ENCODE results near the gene MLN. TPM values are rescaled to one million over a fixed set of nuclear protein-coding genes. Genes with fewer than 3 reads are reported as not detected.

Gene MLN
- total RNA-seq, 2 experiments from 2014 or later: not detected

GRCh38 chr6:33799454-33800113, 4.2 kb downstream of the MLN start:
- Mint-ChIP-seq H3K4me1 (peaks cover 5% of the 10 kb centered on the region), H3K27me3 (peaks cover 26% of the 10 kb centered on the region), H3K36me3 (no peaks in the 10 kb centered on the region), H3K27ac (no peak overlapping the region), H3K4me3 (no peak overlapping the region), H3K9me3 (no peaks in the 10 kb centered on the region)
- DNase-seq (no peak), ATAC-seq (ENCODE audit: low read depth) (no peak)
- POLR2A ChIA-PET: no interaction called here

GRCh38 chr6:33798343-33798848, 5.4 kb downstream of the MLN start:
- DNase-seq: no peak
- peaks cover 5% of the 10 kb centered on the region for H3K4me1 Mint-ChIP-seq
- POLR2A ChIA-PET: no interaction called here
- H3K27ac Mint-ChIP-seq: no peak overlapping the region
- H3K4me3 Mint-ChIP-seq: no peak overlapping the region
- no peaks in the 10 kb centered on the region for H3K36me3 Mint-ChIP-seq
- peaks cover 26% of the 10 kb centered on the region for H3K27me3 Mint-ChIP-seq
- no peaks in the 10 kb centered on the region for H3K9me3 Mint-ChIP-seq
- no peak for ATAC-seq (ENCODE audit: low read depth)

GRCh38 chr6:33797626-33798342, 6.0 kb downstream of the MLN start:
- Mint-ChIP-seq H3K27ac (no peak overlapping the region), H3K27me3 (peaks cover 28% of the 10 kb centered on the region), H3K36me3 (no peaks in the 10 kb centered on the region), H3K4me3 (no peak overlapping the region), H3K4me1 (peaks cover 5% of the 10 kb centered on the region), H3K9me3 (no peaks in the 10 kb centered on the region)
- DNase-seq: no peak
- ATAC-seq (ENCODE audit: low read depth): no peak
- POLR2A ChIA-PET: no interaction called here

GRCh38 chr6:33794910-33795623, 8.7 kb downstream of the MLN start:
- ATAC-seq (ENCODE audit: low read depth): no peak
- no peaks in the 10 kb centered on the region for H3K9me3 Mint-ChIP-seq
- peaks cover 30% of the 10 kb centered on the region for H3K27me3 Mint-ChIP-seq
- H3K27ac Mint-ChIP-seq: no peak overlapping the region
- peaks cover 9% of the 10 kb centered on the region for H3K4me1 Mint-ChIP-seq
- H3K4me3 Mint-ChIP-seq: no peak overlapping the region
- POLR2A ChIA-PET: interaction anchor here (0.7 kb wide), 1 partner anchor 8 kb away, joined by 3 read pairs; no protein-coding TSS in a partner anchor
- no peaks in the 10 kb centered on the region for H3K36me3 Mint-ChIP-seq
- no peak for DNase-seq

GRCh38 chr6:33792981-33793380, 10.8 kb downstream of the MLN start:
- Mint-ChIP-seq H3K4me1 (peaks cover 15% of the 10 kb centered on the region), H3K36me3 (peaks cover under 1% of the 10 kb centered on the region), H3K9me3 (no peaks in the 10 kb centered on the region), H3K27ac (no peak overlapping the region), H3K4me3 (no peak overlapping the region), H3K27me3 (peaks cover 21% of the 10 kb centered on the region)
- POLR2A ChIA-PET: interaction anchor here (1.4 kb wide), 1 partner anchor 112 kb away, joined by 3 read pairs; no protein-coding TSS in a partner anchor
- DNase-seq: no peak
- ATAC-seq (ENCODE audit: low read depth): no peak

GRCh38 chr6:33791620-33792019, 12.2 kb downstream of the MLN start:
- ATAC-seq (ENCODE audit: low read depth): no peak
- peaks cover 13% of the 10 kb centered on the region for H3K27me3 Mint-ChIP-seq
- H3K27ac Mint-ChIP-seq: no peak overlapping the region
- peaks cover 4% of the 10 kb centered on the region for H3K36me3 Mint-ChIP-seq
- DNase-seq: no peak
- no peak overlapping the region for H3K4me3 Mint-ChIP-seq
- H3K9me3 Mint-ChIP-seq: no peaks in the 10 kb centered on the region
- POLR2A ChIA-PET: interaction anchor here (1.4 kb wide), 1 partner anchor 113 kb away, joined by 3 read pairs; no protein-coding TSS in a partner anchor
- peaks cover 26% of the 10 kb centered on the region for H3K4me1 Mint-ChIP-seq

- Mint-ChIP-seq H3K4me1 (peaks cover 32% of the 10 kb centered on the region), H3K36me3 (peaks cover 6% of the 10 kb centered on the region), H3K27ac (no peak overlapping the region), H3K9me3 (no peaks in the 10 kb centered on the region), H3K4me3 (no peak overlapping the region), H3K27me3 (peaks cover 10% of the 10 kb centered on the region)
- POLR2A ChIA-PET: no interaction called here
- no peak for ATAC-seq (ENCODE audit: low read depth)
- DNase-seq: no peak
Measured at GRCh38 chr6:33790910-33791309, 12.9 kb downstream of the MLN start.

GRCh38 chr6:33790379-33790778, 13.4 kb downstream of the MLN start:
- peaks cover 38% of the 10 kb centered on the region for H3K4me1 Mint-ChIP-seq
- no peak for ATAC-seq (ENCODE audit: low read depth)

GRCh38 chr6:33789550-33789895, 14.3 kb downstream of the MLN start:
- POLR2A ChIA-PET: interaction anchor here (1.0 to 2.1 kb wide), 2 partner anchors 51 to 115 kb away, joined by 4 to 27 read pairs; no protein-coding TSS in a partner anchor
- DNase-seq: no peak
- H3K27me3 Mint-ChIP-seq: peaks cover 7% of the 10 kb centered on the region
- peak overlapping the region; percentile 68 for H3K27ac Mint-ChIP-seq
- H3K4me3 Mint-ChIP-seq: peak overlapping the region; percentile 73
- H3K36me3 Mint-ChIP-seq: peaks cover 9% of the 10 kb centered on the region
- H3K4me1 Mint-ChIP-seq: peaks cover 46% of the 10 kb centered on the region
- no peaks in the 10 kb centered on the region for H3K9me3 Mint-ChIP-seq
- no peak for ATAC-seq (ENCODE audit: low read depth)

More at GRCh38 chr6:33790379-33790778, 13.4 kb downstream of the MLN start:
- H3K27ac Mint-ChIP-seq: no peak overlapping the region
- H3K36me3 Mint-ChIP-seq: peaks cover 6% of the 10 kb centered on the region
- no peaks in the 10 kb centered on the region for H3K9me3 Mint-ChIP-seq
- POLR2A ChIA-PET: no interaction called here
- H3K4me3 Mint-ChIP-seq: peak overlapping the region; percentile 48
- DNase-seq: no peak
- peaks cover 10% of the 10 kb centered on the region for H3K27me3 Mint-ChIP-seq

- DNase-seq: peak; percentile 96
- peaks cover 11% of the 10 kb centered on the region for H3K36me3 Mint-ChIP-seq
- H3K27ac Mint-ChIP-seq: peak within 1 kb of the TSS; percentile 97
- POLR2A ChIA-PET: interaction anchor here (1.0 to 2.1 kb wide), 4 partner anchors 18 to 126 kb away, joined by 4 to 27 read pairs (median 8); no protein-coding TSS in a partner anchor
- H3K4me1 Mint-ChIP-seq: peaks cover 46% of the 10 kb centered on the region
- H3K4me3 Mint-ChIP-seq: peak within 1 kb of the TSS; percentile 94
- H3K27me3 Mint-ChIP-seq: peaks cover 7% of the 10 kb centered on the region
- H3K9me3 Mint-ChIP-seq: no peaks in the 10 kb centered on the region
- peak; percentile 82 for ATAC-seq (ENCODE audit: low read depth)
Measured at GRCh38 chr6:33788694-33789549, 14.9 kb downstream of the MLN start, which contains the start of gene LEMD2. Gene LEMD2, minus strand, starts transcription at chr6:33789130. Its CDS starts 14 bp downstream, at chr6:33789116.

GRCh38 chr6:33787954-33788693, 15.7 kb downstream of the MLN start:
- DNase-seq (peak; percentile 78), ATAC-seq (ENCODE audit: low read depth) (peak; percentile 51)
- peaks cover 14% of the 10 kb centered on the region for H3K36me3 Mint-ChIP-seq
- H3K27ac Mint-ChIP-seq: peak overlapping the region; percentile 97
- POLR2A ChIA-PET: interaction anchor here (0.7 to 2.1 kb wide), 10 partner anchors 12 to 471 kb away, joined by 3 to 27 read pairs (median 4); no protein-coding TSS in a partner anchor
- peaks cover 46% of the 10 kb centered on the region for H3K4me1 Mint-ChIP-seq
- H3K27me3 Mint-ChIP-seq: peaks cover 3% of the 10 kb centered on the region
- peak overlapping the region; percentile 94 for H3K4me3 Mint-ChIP-seq
- H3K9me3 Mint-ChIP-seq: no peaks in the 10 kb centered on the region
